Activated T-cell treated with anti-CD3 and anti-CD28 coated beads, Interleukin-2, amount 50 U/mL, for 48 hours (primary cell): ENCODE results near the gene TCP11X1.
"Not testable (repeated sequence)": the region's sequence is repeated elsewhere in the genome, so short reads cannot be mapped to it uniquely, and the experiment has no call there.

ENCODE experiments used
- DNase-seq, 2 experiments: peaks; one replicate each; pipeline ENCODE4 v3.0.0-alpha.2; 2020

The TCP11X1 gene

DNA sequence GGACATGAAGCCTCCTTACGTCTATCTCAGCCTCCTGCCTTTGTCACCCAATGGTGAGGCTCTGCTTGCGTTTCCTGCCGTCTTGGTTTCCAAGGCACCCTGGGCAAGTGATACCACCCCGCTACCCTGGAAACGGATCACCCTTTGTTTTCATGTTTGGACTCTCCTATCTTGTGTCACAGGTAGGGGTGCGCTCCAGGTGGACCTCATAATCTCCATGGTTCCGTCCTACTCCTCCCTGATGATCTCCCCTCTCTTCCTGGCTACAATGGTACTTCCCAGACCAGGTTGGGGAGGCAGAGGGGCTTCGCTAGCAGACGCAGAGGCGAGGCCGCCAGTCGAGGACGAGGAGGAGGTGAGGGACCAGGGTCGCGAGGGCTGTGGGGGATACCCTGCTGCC, at the start of gene TCP11X1:
Gene TCP11X1, plus strand, starts transcription at position 316 of the 400 bp plus-strand sequence.
- DNase-seq = not testable (repeated sequence)

DNA sequence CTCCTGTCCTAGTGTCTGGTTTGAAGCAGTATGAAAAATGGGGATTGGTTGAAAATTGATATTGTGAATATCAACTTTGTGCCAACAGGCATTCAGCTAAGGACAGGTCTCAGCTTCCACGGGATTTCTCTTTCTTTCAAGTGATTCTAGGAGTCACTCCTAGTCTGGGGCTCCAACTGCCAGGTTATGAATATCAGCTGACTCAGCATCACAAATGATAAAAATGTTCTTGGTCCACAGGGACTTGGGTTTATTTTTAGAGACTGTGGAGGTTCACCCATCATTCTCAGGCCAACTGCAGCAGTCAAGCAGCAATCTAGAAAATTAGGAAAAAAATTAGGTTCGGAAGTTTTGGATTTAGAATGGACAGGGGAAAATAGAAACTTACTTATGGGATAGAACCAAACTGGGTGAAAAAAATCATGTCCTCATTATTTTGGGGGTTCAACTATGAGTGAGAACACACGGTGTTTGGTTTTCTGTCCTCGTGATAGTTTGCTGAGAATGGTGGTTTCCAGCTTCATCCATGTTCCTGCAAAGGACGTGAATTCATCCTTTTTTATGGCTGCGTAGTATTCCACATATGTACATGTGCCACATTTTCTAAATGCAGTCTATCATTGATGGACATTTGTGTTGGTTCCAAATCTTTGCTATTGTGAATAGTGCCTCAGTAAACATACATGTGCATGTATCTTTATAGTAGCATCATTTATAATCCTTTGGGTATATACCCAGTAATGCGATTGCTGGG, 29.0 kb upstream of the TCP11X1 start:
- DNase-seq = no peak

DNA sequence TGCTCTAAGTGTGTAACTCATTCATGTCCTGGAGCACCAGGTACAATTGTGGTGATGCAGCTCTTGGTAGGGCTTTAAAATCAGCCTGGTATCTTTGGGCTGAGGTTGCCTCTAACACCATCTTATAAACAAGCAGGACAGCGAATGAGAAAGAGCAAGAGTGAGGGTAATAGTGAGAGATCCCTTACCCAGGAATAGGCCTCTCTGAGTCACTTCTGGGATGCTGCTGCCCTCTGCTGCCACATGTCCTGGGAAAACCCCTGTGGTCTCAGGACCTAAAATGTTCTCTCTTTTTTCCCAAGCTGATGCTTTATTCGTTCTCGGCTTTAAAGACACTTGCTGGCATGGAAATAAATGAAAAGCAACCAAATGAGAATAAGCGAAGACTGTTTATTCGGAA, 7.2 kb upstream of the TCP11X1 start:
- DNase-seq = not testable (repeated sequence)

DNA sequence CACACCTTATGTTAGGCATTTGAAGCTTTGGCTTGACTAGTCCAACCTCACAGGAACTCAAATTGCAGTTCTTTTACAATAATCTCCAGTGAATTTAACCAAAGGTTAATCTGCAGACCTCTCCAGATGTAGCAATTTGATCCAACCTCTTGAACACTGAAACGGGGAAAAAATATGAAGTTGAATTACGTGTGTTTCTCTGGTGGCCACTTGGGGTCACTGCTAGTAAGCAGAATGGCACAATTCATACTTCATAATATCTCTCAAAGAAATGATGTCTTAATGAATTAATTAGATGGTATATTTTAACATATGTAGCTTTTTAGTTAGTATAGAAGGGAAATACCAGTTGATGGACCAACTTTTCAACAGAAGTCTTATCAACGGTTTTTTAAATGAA, 1.4 kb downstream of the TCP11X1 start:
- DNase-seq = not testable (repeated sequence)

DNA sequence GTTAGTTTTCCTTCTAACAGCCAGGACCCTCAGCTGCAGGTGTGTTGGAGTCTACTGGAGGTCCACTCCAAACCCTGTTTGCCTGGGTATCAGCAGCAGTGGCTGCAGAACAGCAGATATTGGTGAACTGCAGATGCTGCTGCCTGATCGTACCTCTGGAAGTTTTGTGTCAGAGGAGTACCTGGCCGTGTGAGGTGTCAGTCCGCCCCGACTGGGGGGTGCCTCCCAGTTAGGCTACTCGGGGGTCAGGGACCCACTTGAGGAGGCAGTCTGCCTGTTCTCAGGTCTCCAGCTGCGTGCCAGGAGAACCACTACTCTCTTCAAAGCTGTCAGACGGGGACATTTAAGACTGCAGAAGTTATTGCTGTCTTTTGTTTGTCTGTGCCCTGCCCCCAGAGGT, 20.6 kb downstream of the TCP11X1 start:
- not testable (repeated sequence) for DNase-seq

DNA sequence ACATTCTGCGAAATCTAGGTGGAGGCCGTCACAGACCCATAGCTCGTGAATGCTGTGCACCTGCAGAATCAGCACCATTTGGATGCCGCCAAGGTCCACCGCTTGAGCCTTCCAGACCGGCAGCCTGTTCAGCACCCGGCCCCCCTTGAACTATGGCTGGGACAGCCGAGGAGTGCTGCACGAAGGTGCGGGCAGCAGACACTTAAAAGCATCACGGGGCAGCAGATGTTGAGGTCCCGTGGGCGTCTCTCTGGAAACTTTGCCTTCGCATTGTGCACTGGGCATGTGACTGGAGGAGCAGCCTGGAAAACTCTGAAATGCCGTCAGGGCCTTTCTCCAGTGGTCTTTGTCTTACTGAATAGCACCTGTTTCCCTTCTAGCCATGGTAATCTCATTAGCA, 25.2 kb downstream of the TCP11X1 start:
- not testable (repeated sequence) for DNase-seq

DNA sequence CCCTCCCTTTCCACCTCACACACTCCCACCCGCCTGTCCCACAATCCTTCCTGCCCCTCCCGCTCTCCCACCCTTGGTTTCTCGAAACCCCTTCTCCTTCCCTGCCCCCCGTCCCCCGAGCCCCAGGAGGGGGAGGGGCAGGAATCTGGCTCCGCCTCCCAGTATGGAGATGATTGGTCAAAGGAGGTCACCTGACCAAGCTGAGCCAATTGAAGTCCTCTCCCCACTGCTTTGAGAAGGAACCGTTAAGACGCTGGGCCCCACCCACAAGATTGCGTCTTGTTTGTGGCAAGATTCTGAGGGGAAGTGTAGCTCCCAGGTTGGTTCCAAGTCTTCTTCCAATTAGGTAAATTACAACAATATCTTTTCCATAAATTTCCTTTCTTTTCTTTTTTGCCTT, 31.8 kb downstream of the TCP11X1 start, which contains the start of gene NXF2:
Gene NXF2, plus strand, starts transcription at position 275 of the 400 bp plus-strand sequence. CDS start 59,912 bp downstream, outside the sequence.
- not testable (repeated sequence) for DNase-seq

DNA sequence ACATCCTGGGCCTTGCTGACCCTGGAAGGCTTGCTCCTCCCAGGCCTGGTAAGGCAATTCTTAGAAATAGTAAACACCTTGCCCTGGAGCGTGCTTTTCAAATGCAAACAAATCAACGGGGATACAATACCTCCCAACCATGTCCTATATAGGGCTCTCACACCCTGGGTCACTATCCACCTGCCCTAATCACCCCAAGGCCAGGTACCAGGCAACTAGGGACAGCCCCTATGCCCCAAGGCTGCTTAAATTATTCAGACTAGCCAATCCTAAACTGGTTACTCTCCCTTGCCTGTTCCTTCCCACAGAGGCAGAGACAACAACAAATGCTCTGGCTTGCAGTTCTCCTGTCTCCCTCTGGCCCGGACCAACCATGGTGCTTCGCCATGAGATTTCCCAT, 57.1 kb downstream of the TCP11X1 start:
- DNase-seq = not testable (repeated sequence)
